Suprapubic skin (tissue), 4 donors: ENCODE results near the gene CMBL. TPM values are rescaled to one million over a fixed set of nuclear protein-coding genes. Genes with fewer than 3 reads are reported as not detected.
"Not testable (repeated sequence)": the region's sequence is repeated elsewhere in the genome, so short reads cannot be mapped to it uniquely, and the experiment has no call there.

ENCODE experiments used
- DNase-seq, 2 donors: peaks; one replicate each; pipeline ENCODE4 v3.0.0-alpha.2; 2019; ENCODE audit warnings: low spot score in 2 of 2
- H3K27ac ChIP-seq: fragments of 200-600 bp; sonication (generic); one replicate; pipeline ENCODE4 v1.5.1; 2019
- H3K27me3 ChIP-seq: fragments of 200-600 bp; sonication (generic); one replicate; pipeline ENCODE4 v1.5.1; 2019
- H3K36me3 ChIP-seq: fragments of 200-600 bp; sonication (generic); one replicate; pipeline ENCODE4 v1.5.1; 2019
- H3K4me1 ChIP-seq: fragments of 200-600 bp; sonication (generic); one replicate; pipeline ENCODE4 v1.5.1; 2019
- H3K4me3 ChIP-seq: fragments of 200-600 bp; sonication (generic); one replicate; pipeline ENCODE4 v1.5.1; 2019; ENCODE audit warnings: mild to moderate bottlenecking
- H3K9me3 ChIP-seq: fragments of 200-600 bp; sonication (generic); one replicate; pipeline ENCODE4 v1.5.1; 2019
- EP300 ChIP-seq: sonication (generic); formaldehyde crosslinking; IDR thresholded peaks from one replicate; pipeline ENCODE4 v1.6.1; 2017; ENCODE audit warnings: antibody characterized with exemption
- POLR2A ChIP-seq, 2 donors: fragments of 450-650 bp; IDR thresholded peaks; one replicate each; pipeline ENCODE4 v1.6.1; 2017; ENCODE audit warnings: antibody characterized with exemption in 2 of 2, mild to moderate bottlenecking in 2 of 2, moderate library complexity in 2 of 2
- POLR2AphosphoS5 ChIP-seq, 3 donors: sonication (generic); formaldehyde crosslinking; IDR thresholded peaks; one replicate each; pipeline ENCODE4 v1.6.1; 2017; ENCODE audit warnings: antibody characterized with exemption in 3 of 3
- WGBS: methylation state at CpG from one replicate; pipeline ENCODE4 v1.1.5; 2018; 5-methylcytosine and 5-hydroxymethylcytosine counted together
- total RNA-seq, 4 donors: library from RNA; depleted of rRNA; stranded (reverse); fragments of >200 nt; gene quantifications; one replicate each; pipeline ENCODE4 v1.1.0, GENCODE V29; 2016
- TF ChIP-seq, protein P1 (sequence below), 2 donors: fragments of 200-600 bp in 1 of 2; fragments of 450-650 bp in 1 of 2; sonication (generic) in 1 of 2; IDR thresholded peaks; one replicate each; pipeline ENCODE4 v1.5.1; 2016 to 2019; ENCODE audit warnings: antibody characterized with exemption in 2 of 2, mild to moderate bottlenecking in 1 of 2, moderate library complexity in 1 of 2

Gene CMBL
- total RNA-seq, 4 donors from 2014 or later: 0.93 to 4.8 (median 2.7) TPM

GRCh38 chr5:10311595-10312425 is 4.1 kb upstream of the CMBL start:
- TF ChIP-seq EP300 (no peak), POLR2AphosphoS5 (IDR thresholded peaks at IDR 0.05) (no peak), POLR2A (IDR thresholded peaks at IDR 0.05) (no peak)
- TF ChIP-seq, protein P1, sequence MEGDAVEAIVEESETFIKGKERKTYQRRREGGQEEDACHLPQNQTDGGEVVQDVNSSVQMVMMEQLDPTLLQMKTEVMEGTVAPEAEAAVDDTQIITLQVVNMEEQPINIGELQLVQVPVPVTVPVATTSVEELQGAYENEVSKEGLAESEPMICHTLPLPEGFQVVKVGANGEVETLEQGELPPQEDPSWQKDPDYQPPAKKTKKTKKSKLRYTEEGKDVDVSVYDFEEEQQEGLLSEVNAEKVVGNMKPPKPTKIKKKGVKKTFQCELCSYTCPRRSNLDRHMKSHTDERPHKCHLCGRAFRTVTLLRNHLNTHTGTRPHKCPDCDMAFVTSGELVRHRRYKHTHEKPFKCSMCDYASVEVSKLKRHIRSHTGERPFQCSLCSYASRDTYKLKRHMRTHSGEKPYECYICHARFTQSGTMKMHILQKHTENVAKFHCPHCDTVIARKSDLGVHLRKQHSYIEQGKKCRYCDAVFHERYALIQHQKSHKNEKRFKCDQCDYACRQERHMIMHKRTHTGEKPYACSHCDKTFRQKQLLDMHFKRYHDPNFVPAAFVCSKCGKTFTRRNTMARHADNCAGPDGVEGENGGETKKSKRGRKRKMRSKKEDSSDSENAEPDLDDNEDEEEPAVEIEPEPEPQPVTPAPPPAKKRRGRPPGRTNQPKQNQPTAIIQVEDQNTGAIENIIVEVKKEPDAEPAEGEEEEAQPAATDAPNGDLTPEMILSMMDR (IDR thresholded peaks at IDR 0.05): no peak
- peaks cover 21% of the 10 kb centered on the region for H3K4me1 ChIP-seq
- WGBS: 81% methylated on average over 10 of the region's 10 CpGs
- no peak for DNase-seq
- no peaks in the 10 kb centered on the region for H3K9me3 ChIP-seq
- H3K36me3 ChIP-seq: no peaks in the 10 kb centered on the region
- H3K27ac ChIP-seq: no peak overlapping the region
- H3K4me3 ChIP-seq: no peak overlapping the region
- no peaks in the 10 kb centered on the region for H3K27me3 ChIP-seq

GRCh38 chr5:10310835-10311570 is 3.3 kb upstream of the CMBL start:
- H3K36me3 ChIP-seq, H3K9me3 ChIP-seq, H3K27ac ChIP-seq, DNase-seq, H3K27me3 ChIP-seq, H3K4me3 ChIP-seq: not testable (repeated sequence)
- WGBS: 83% methylated on average over 8 of the region's 8 CpGs
- H3K4me1 ChIP-seq: peaks cover 24% of the 10 kb centered on the region

DNA sequence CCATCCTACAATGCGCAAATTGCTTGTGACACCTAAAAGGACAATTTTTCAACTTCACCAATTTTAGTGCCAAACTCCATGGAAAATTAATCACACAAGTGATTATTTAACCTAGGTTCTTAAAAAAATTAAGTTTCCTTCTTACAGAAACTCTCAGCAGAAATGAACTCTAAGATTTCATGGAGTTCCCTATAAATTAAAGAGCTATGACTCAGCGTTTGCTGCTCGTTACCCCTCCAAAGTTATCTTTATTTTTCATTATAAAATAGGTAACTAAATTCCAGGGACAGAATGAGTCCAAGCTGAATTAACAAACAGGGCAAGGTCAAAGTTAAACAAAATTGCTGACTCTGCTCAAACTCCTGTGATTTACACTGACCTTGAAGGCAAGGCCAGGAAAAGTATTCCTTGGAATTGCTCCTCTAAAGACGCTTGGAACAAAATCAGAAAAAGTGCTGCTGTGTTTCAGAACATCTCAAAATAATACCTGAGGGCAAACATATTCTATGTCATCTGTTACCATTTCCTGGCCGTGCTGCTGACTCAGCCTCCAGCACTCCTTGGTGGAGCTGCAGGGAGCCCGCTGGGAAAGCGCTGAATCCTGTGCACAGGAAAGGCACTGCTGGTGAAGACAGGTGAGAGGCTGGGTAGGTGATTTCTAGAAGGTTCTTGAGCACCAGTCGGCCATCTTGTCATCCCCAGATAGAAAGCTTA is 2.5 kb upstream of the CMBL start:
- Histone ChIP-seq H3K4me3 (no peak overlapping the region), H3K36me3 (no peaks in the 10 kb centered on the region), H3K4me1 (peaks cover 24% of the 10 kb centered on the region), H3K27me3 (no peaks in the 10 kb centered on the region), H3K27ac (no peak overlapping the region), H3K9me3 (no peaks in the 10 kb centered on the region)
- no peak for DNase-seq
- WGBS: 47% methylated on average over 8 of the region's 8 CpGs
- TF ChIP-seq, protein P1 (IDR thresholded peaks at IDR 0.05): no peak
- no peak for TF ChIP-seq EP300
- no peak for TF ChIP-seq POLR2A (IDR thresholded peaks at IDR 0.05)
- no peak for TF ChIP-seq POLR2AphosphoS5 (IDR thresholded peaks at IDR 0.05)

DNA sequence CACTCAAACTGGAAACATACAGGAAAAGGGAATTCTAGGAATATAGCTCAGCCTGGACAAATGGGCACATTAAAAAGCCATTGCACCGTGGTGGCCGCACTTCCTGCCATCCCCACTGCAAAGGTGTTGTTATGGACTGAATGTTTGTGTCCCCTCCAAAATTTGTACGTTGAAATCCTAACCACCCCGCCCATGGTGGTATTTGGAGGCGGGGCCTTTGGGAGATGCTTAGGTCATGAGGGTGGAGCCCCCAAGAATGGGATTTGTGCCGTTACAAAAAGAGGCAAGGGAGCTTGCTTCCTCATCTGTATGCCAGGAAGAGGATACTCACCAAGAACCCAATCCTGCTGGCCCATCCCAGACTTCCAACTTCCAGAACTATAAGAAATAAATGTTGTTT is 1.1 kb upstream of the CMBL start:
- TF ChIP-seq POLR2A (IDR thresholded peaks at IDR 0.05): no peak
- TF ChIP-seq, protein P1 (IDR thresholded peaks at IDR 0.05): no peak
- no peak for TF ChIP-seq EP300
- no peak for TF ChIP-seq POLR2AphosphoS5 (IDR thresholded peaks at IDR 0.05)
- DNase-seq: no peak

DNA sequence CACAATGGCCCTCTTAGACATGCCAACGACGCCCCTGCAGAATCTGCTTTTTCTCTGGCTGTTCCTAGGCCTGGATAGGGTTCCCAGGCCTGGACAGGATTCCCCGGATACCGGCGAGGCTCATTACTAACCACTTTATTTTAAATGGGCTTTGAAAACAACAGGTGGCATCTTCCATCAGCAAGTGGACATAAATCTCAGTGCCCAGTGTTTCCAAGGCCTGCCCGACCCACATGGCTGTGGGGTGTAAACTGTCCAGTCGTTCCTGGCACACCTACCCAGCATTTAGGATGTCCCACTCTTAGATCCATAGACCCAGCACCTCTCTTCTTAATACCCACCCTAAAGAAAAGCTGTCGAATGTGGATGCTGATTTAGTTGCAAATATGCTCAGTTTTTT is 896 bp downstream of the CMBL start:
- no peaks in the 10 kb centered on the region for H3K9me3 ChIP-seq
- H3K4me1 ChIP-seq: peaks cover 28% of the 10 kb centered on the region
- H3K36me3 ChIP-seq: no peaks in the 10 kb centered on the region
- DNase-seq: no peak
- H3K27me3 ChIP-seq: no peaks in the 10 kb centered on the region
- TF ChIP-seq, protein P1 (IDR thresholded peaks at IDR 0.05): no peak
- TF ChIP-seq EP300: no peak
- no peak for TF ChIP-seq POLR2AphosphoS5 (IDR thresholded peaks at IDR 0.05)
- TF ChIP-seq POLR2A (IDR thresholded peaks at IDR 0.05): no peak
- WGBS: 61% methylated on average over 8 of the region's 8 CpGs
- H3K27ac ChIP-seq: peak overlapping the region; percentile 71
- H3K4me3 ChIP-seq: peak overlapping the region; percentile 58

More for the DNA sequence above, 1.1 kb upstream of the CMBL start:
- Histone ChIP-seq H3K27ac (no peak overlapping the region), H3K4me1 (peaks cover 24% of the 10 kb centered on the region), H3K4me3 (no peak overlapping the region), H3K27me3 (no peaks in the 10 kb centered on the region), H3K9me3 (no peaks in the 10 kb centered on the region), H3K36me3 (no peaks in the 10 kb centered on the region)
- 85% methylated on average over 6 of the region's 6 CpGs for WGBS
